OCI-LY1 (cell line): ENCODE results near the gene MAPK12.

Experiments
- H2AFZ ChIP-seq: fragments of 200-600 bp; sonication (generic), shearing (Covaris generic); 2 replicates; pipeline ENCODE4 v1.6.0; 2014; ENCODE audit warnings: antibody characterized with exemption, mild to moderate bottlenecking, low read length
- H3F3A ChIP-seq: fragments of 200-600 bp; sonication (generic), shearing (Covaris generic); 2 replicates; pipeline ENCODE4 v1.6.0; 2014; ENCODE audit warnings: mild to moderate bottlenecking, antibody characterized with exemption, low read length, moderate library complexity; ENCODE audit not compliant: insufficient read depth
- H3K27ac ChIP-seq: fragments of 200-600 bp; sonication (generic); 2 replicates; pipeline ENCODE4 v1.5.1; 2014; ENCODE audit warnings: low read length, mixed run types, mild to moderate bottlenecking, low read depth; ENCODE audit not compliant: poor library complexity, severe bottlenecking
- H3K27me3 ChIP-seq: fragments of 200-600 bp; sonication (generic); 2 replicates; pipeline ENCODE4 v1.6.0; 2014; ENCODE audit warnings: antibody characterized with exemption, mild to moderate bottlenecking, low read length, moderate library complexity; ENCODE audit not compliant: insufficient read depth
- H3K36me3 ChIP-seq: fragments of 200-600 bp; sonication (generic); 2 replicates; pipeline ENCODE4 v1.6.1; 2014; ENCODE audit warnings: mild to moderate bottlenecking, antibody characterized with exemption, low read length, moderate library complexity, mixed read lengths; ENCODE audit not compliant: insufficient read depth
- H3K4me1 ChIP-seq: fragments of 200-600 bp; sonication (generic); 2 replicates; pipeline ENCODE4 v1.5.1; 2014; ENCODE audit warnings: mild to moderate bottlenecking, low read length, moderate library complexity; ENCODE audit not compliant: insufficient read depth, severe bottlenecking
- H3K4me2 ChIP-seq: fragments of 200-600 bp; sonication (generic), shearing (Covaris generic); 2 replicates; pipeline ENCODE4 v1.6.1; 2014; ENCODE audit warnings: low read length
- H3K4me3 ChIP-seq: fragments of 200-600 bp; sonication (generic); 2 replicates; pipeline ENCODE4 v1.5.1; 2014; ENCODE audit warnings: low read length, low read depth, mild to moderate bottlenecking, mixed read lengths; ENCODE audit not compliant: poor library complexity, severe bottlenecking
- H3K79me2 ChIP-seq: fragments of 200-600 bp; shearing (Covaris generic); 2 replicates; pipeline ENCODE4 v1.6.1; 2016; ENCODE audit warnings: mixed run types, low read length, mixed read lengths; ENCODE audit not compliant: insufficient read depth
- H3K9ac ChIP-seq: fragments of 200-600 bp; sonication (generic), shearing (Covaris generic); 2 replicates; pipeline ENCODE4 v1.6.1; 2014; ENCODE audit warnings: mild to moderate bottlenecking, low read length, mixed read lengths
- H3K9me2 ChIP-seq: fragments of 200-600 bp; sonication (generic), shearing (Covaris generic); 2 replicates; pipeline ENCODE4 v1.6.1; 2014; ENCODE audit warnings: low read depth, mild to moderate bottlenecking, low read length, mixed read lengths
- H3K9me3 ChIP-seq: fragments of 200-600 bp; shearing (Covaris generic); 2 replicates; pipeline ENCODE4 v1.6.1; 2014; ENCODE audit warnings: low read length, mixed read lengths
- H4K20me1 ChIP-seq: fragments of 200-600 bp; sonication (generic), shearing (Covaris generic); 2 replicates; pipeline ENCODE4 v1.6.0; 2016; ENCODE audit warnings: mild to moderate bottlenecking, low read length; ENCODE audit not compliant: insufficient read depth
- EZH2 ChIP-seq: fragments of 200-600 bp; sonication (generic), shearing (Covaris generic); IDR thresholded peaks from 2 replicates; pipeline ENCODE4 v1.8.0; 2017; ENCODE audit warnings: borderline replicate concordance, mixed run types, mild to moderate bottlenecking, antibody characterized with exemption, low read length, moderate library complexity, mixed read lengths
- TF ChIP-seq, protein P1 (sequence below): fragments of 200-600 bp; sonication (generic), shearing (Covaris generic); IDR thresholded peaks from 2 replicates; pipeline ENCODE4 v1.5.1; 2017; ENCODE audit warnings: mild to moderate bottlenecking, antibody characterized with exemption, low read length, moderate library complexity, mixed read lengths

MAPK12 gene

DNA sequence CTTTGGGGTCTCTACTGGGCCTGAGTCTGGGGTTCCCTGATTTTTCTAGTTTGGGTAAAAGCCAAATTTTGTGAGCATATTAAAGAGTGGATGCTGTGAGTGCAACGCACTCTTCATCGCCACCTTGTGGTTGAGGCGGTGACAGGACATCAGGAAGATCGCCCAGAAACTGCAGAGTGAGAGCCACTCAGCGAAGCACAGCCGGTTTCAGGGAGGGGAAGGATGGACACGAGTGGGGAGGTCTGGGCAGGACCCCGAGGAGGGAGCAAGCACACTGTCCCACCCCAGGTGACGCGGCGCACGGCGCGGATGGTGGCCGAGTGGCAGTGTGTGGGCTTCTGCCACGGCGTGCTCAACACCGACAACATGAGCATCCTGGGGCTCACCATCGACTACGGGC is 51.6 kb downstream of the MAPK12 start:
- no peaks in the 10 kb centered on the region for H3K9me3 ChIP-seq
- no peak overlapping the region for H3K4me2 ChIP-seq
- no peak overlapping the region for H3K27ac ChIP-seq
- no peaks in the 10 kb centered on the region for H3F3A ChIP-seq
- H3K9ac ChIP-seq, result no peak overlapping the region
- H3K36me3 ChIP-seq, result peaks cover 79% of the 10 kb centered on the region
- H2AFZ ChIP-seq, result no peak overlapping the region
- no peaks in the 10 kb centered on the region for H3K27me3 ChIP-seq
- H3K9me2 ChIP-seq, result no peaks in the 10 kb centered on the region
- no peak for TF ChIP-seq EZH2
- TF ChIP-seq, protein P1, sequence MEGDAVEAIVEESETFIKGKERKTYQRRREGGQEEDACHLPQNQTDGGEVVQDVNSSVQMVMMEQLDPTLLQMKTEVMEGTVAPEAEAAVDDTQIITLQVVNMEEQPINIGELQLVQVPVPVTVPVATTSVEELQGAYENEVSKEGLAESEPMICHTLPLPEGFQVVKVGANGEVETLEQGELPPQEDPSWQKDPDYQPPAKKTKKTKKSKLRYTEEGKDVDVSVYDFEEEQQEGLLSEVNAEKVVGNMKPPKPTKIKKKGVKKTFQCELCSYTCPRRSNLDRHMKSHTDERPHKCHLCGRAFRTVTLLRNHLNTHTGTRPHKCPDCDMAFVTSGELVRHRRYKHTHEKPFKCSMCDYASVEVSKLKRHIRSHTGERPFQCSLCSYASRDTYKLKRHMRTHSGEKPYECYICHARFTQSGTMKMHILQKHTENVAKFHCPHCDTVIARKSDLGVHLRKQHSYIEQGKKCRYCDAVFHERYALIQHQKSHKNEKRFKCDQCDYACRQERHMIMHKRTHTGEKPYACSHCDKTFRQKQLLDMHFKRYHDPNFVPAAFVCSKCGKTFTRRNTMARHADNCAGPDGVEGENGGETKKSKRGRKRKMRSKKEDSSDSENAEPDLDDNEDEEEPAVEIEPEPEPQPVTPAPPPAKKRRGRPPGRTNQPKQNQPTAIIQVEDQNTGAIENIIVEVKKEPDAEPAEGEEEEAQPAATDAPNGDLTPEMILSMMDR, result peak; percentile 94
- no peak overlapping the region for H3K4me3 ChIP-seq
- H3K79me2 ChIP-seq, result peaks cover 7% of the 10 kb centered on the region
- H3K4me1 ChIP-seq, result peaks cover 24% of the 10 kb centered on the region
- H4K20me1 ChIP-seq, result no peaks in the 10 kb centered on the region

DNA sequence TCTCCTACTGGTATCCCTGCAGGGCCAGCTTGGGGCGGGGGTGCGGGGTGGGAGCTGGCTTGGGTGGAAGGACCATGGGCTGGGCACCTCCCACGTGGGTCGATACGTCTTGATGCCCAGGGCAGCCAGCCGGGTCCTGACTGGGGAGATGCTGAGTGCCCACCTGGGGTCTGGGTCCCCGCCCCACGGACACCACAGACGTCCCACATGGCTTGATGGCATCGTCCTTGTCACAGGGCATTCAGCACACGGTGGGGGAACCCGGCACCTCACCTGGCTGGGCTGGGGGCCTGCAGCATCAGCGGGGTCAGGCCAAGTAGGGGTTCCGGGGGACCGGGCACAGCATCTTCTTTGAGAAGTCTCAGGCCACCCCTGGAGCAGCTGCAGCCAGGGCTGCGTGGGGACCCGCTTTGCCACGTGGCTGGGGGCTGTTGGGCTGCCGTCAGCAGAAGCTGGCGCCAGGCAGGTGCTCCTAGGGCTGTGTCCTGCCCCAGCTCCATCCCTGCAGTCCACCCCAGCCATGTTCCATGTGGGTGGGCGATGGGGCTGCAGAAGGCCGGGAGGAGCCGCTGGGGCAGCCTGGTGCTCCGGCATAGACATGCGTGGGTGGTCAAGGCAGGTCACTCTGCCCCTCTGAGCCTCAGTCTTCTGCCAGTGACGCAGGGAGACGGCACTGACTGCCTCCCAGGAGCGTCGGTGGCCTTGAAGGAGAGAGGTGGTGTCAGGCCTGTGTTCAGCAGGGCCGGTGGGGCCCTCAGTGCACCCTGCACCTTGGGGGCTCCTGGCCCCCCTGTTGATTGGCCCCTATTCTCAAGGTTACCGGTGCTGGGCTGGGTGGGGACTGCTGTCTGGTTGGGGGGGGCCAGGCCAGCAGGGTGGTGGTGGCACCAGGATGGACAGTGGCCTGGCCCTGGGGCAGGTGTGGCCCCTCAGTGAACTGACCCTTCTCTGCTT is 52.3 kb downstream of the MAPK12 start:
- TF ChIP-seq, protein P1, result no peak
- no peak for TF ChIP-seq EZH2
- Histone ChIP-seq H3K4me3 (no peak overlapping the region), H3K9me2 (no peaks in the 10 kb centered on the region), H3K79me2 (peaks cover 7% of the 10 kb centered on the region), H4K20me1 (no peaks in the 10 kb centered on the region), H3K9me3 (no peaks in the 10 kb centered on the region), H3K27ac (peak overlapping the region; percentile 71), H3K4me1 (peaks cover 30% of the 10 kb centered on the region), H3K36me3 (peaks cover 78% of the 10 kb centered on the region), H3K4me2 (0 out of 2 replicates have a peak overlapping the region, but pooled peaks have one; percentile 17), H3F3A (no peaks in the 10 kb centered on the region), H3K9ac (no peak overlapping the region), H2AFZ (no peak overlapping the region), H3K27me3 (no peaks in the 10 kb centered on the region)

DNA sequence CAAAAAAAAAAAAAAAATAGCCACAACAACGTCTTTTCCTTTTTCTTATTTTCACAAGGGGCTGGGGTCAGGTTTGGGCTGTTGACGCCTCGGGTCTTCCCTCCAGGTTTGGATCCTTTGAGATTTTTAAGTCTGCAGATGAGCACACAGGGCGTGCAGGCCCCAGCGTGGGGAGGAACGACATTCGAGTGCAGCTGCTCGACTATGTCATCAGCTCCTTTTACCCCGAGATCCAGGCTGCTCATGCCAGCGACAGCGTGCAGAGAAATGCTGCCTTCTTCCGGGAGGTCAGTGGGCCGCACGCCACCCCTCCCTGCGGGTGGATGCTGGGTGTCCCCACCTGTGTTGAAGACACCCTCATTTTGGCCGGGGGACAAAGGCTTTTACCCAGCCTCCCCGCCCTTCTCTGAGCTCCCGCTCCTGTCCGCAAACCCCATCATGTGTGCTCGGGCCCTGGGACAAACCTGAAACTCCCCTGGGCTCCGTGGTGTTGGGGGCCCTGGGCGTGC is 53.0 kb downstream of the MAPK12 start:
- Histone ChIP-seq H4K20me1 (no peaks in the 10 kb centered on the region), H3K4me2 (no peak overlapping the region), H3K27me3 (no peaks in the 10 kb centered on the region), H3K4me1 (peaks cover 30% of the 10 kb centered on the region), H3F3A (no peaks in the 10 kb centered on the region), H3K9me3 (no peaks in the 10 kb centered on the region), H3K36me3 (peaks cover 77% of the 10 kb centered on the region), H3K79me2 (peaks cover 12% of the 10 kb centered on the region), H3K27ac (peak overlapping the region; percentile 71), H3K9me2 (no peaks in the 10 kb centered on the region), H2AFZ (no peak overlapping the region), H3K9ac (no peak overlapping the region), H3K4me3 (no peak overlapping the region)
- TF ChIP-seq, protein P1, result no peak
- no peak for TF ChIP-seq EZH2
